CD4-positive, alpha-beta memory T cell (primary cell): ENCODE data around the gene OR2Y1. TPM values are rescaled to one million over a fixed set of nuclear protein-coding genes. Genes with fewer than 3 reads are reported as not detected.
"Not testable (repeated sequence)": the region's sequence is repeated elsewhere in the genome, so short reads cannot be mapped to it uniquely, and the experiment has no call there.

ENCODE experiments used
- CTCF ChIA-PET: fragments of 350-600 bp; sonication (Branson Sonifier 250); formaldehyde crosslinking; loops from one replicate; lab custom pipeline; 2021; ENCODE audit warnings: inconsistent platforms; ENCODE audit not compliant: partially characterized antibody; lab: Charles Lee
- POLR2A ChIA-PET: fragments of 350-600 bp; sonication (Branson Sonifier 250); formaldehyde crosslinking; loops from one replicate; lab custom pipeline; 2021; ENCODE audit not compliant: partially characterized antibody; lab: Charles Lee
- DNase-seq, 5 donors: peaks; one replicate each; pipeline versions ENCODE4 v3.0.0 to v3.0.0-alpha.2; 2020 to 2022; ENCODE audit warnings: mixed read lengths in 1 of 5
- H3K27ac ChIP-seq: one replicate; pipeline ENCODE4 v1.7.0; 2013; ENCODE audit warnings: low read depth, low read length
- H3K27me3 ChIP-seq: 2 replicates; pipeline ENCODE4 v1.7.0; 2013; ENCODE audit warnings: mild to moderate bottlenecking, low read length, moderate library complexity; ENCODE audit not compliant: insufficient read depth
- H3K36me3 ChIP-seq: 2 replicates; pipeline ENCODE4 v1.7.0; 2013; ENCODE audit warnings: mild to moderate bottlenecking, low read length, moderate library complexity; ENCODE audit not compliant: insufficient read depth
- H3K4me1 ChIP-seq: 2 replicates; pipeline ENCODE4 v1.7.0; 2013; ENCODE audit warnings: mild to moderate bottlenecking, low read length, moderate library complexity; ENCODE audit not compliant: insufficient read depth
- H3K4me3 ChIP-seq, 2 donors: one replicate each; pipeline ENCODE4 v1.7.0; 2013; ENCODE audit warnings: low read length in 2 of 2, mild to moderate bottlenecking in 1 of 2
- H3K9me3 ChIP-seq, 2 donors: one replicate each; pipeline ENCODE4 v1.7.0; 2013; ENCODE audit warnings: low read length in 2 of 2, control low read depth in 1 of 2; ENCODE audit not compliant: control insufficient read depth in 1 of 2
- H3K27ac Mint-ChIP-seq, 7 donors: one replicate each; pipeline ENCODE4 v1.8.0; 2020 to 2021; ENCODE audit warnings: mixed read lengths in 7 of 7, mild to moderate bottlenecking in 6 of 7, inconsistent platforms in 3 of 7, moderate library complexity in 3 of 7
- H3K27me3 Mint-ChIP-seq, 2 donors: one replicate each; pipeline ENCODE4 v1.8.0; 2020 to 2021; ENCODE audit warnings: mixed read lengths in 2 of 2
- H3K36me3 Mint-ChIP-seq, 2 donors: one replicate each; pipeline ENCODE4 v1.8.0; 2020 to 2021; ENCODE audit warnings: mixed read lengths in 2 of 2, inconsistent platforms in 1 of 2, mild to moderate bottlenecking in 1 of 2
- H3K4me1 Mint-ChIP-seq, 4 donors: one replicate each; pipeline ENCODE4 v1.8.0; 2020 to 2021; ENCODE audit warnings: mixed read lengths in 4 of 4, mild to moderate bottlenecking in 1 of 4
- H3K4me3 Mint-ChIP-seq, 8 donors: one replicate each; pipeline ENCODE4 v1.8.0; 2020 to 2021; ENCODE audit warnings: mixed read lengths in 8 of 8, mild to moderate bottlenecking in 7 of 8, moderate library complexity in 6 of 8, inconsistent platforms in 3 of 8
- H3K9me3 Mint-ChIP-seq, 8 donors: one replicate each; pipeline ENCODE4 v1.8.0; 2020 to 2021; ENCODE audit warnings: mixed read lengths in 8 of 8, mild to moderate bottlenecking in 5 of 8, inconsistent platforms in 3 of 8, moderate library complexity in 1 of 8
- intact Hi-C: fragments of 100-400 bp; cut with micrococcal nuclease; formaldehyde crosslinking; loops from one replicate; pipeline ENCODE4 v1.15.1; 2023
- polyA plus RNA-seq, 2 donors: library from polyadenylated mRNA; unstranded; fragments of 300-500 nt; fragmentation: Illumina TruSeq; gene quantifications; one replicate each; pipeline ENCODE4 v1.2.3, GENCODE V29; 2021
- total RNA-seq, 2 experiments: library from RNA; stranded (reverse); gene quantifications; one replicate each; pipeline ENCODE4 v1.2.3, GENCODE V29; 2021

OR2Y1 gene
- total and polyA plus RNA-seq, 4 experiments from 2014 or later: not detected

- Histone ChIP-seq H3K4me3 (no peak overlapping the region), H3K27me3 (no peaks in the 10 kb centered on the region), H3K9me3 (no peaks in the 10 kb centered on the region), H3K4me1 (no peaks in the 10 kb centered on the region), H3K36me3 (no peaks in the 10 kb centered on the region), H3K27ac (no peak overlapping the region)
- H3K27ac Mint-ChIP-seq: no peak overlapping the region
- peaks cover 0 to 4% (median 3%) of the 10 kb centered on the region in 4 donors for H3K4me1 Mint-ChIP-seq
- no peak for DNase-seq
- peaks cover 14 to 20% of the 10 kb centered on the region in 2 donors for H3K27me3 Mint-ChIP-seq
- peaks cover 0 to 17% (median 4%) of the 10 kb centered on the region in 8 donors for H3K9me3 Mint-ChIP-seq
- intact Hi-C loops: loop anchor here (1.0 to 10.0 kb wide), 2 partner anchors 48 to 113 kb away; no protein-coding TSS in a partner anchor
- H3K4me3 Mint-ChIP-seq: no peak overlapping the region
- ChIA-PET POLR2A (no interaction called here), CTCF (interaction anchor here (0.6 to 3.0 kb wide), 12 partner anchors 10 to 192 kb away, joined by 3 to 24 read pairs (median 4); partner anchors contain the start of gene FLT4)
- peaks cover 0 to 4% of the 10 kb centered on the region in 2 donors for H3K36me3 Mint-ChIP-seq
Observed at GRCh38 chr5:180717989-180718388, 21.9 kb downstream of the OR2Y1 start.

GRCh38 chr5:180704362-180704761 lies 35.5 kb downstream of the OR2Y1 start:
- H3K4me3 Mint-ChIP-seq: no peak overlapping the region
- no peaks in the 10 kb centered on the region for H3K9me3 ChIP-seq
- CTCF ChIA-PET: no interaction called here
- H3K9me3 Mint-ChIP-seq: peaks cover 0 to 20% (median 12%) of the 10 kb centered on the region in 8 donors
- no peaks in the 10 kb centered on the region for H3K27me3 ChIP-seq
- no peak overlapping the region for H3K27ac ChIP-seq
- H3K4me1 Mint-ChIP-seq: peaks cover 0 to 2% (median 0%) of the 10 kb centered on the region in 4 donors
- no peaks in the 10 kb centered on the region for H3K36me3 ChIP-seq
- H3K4me1 ChIP-seq: no peaks in the 10 kb centered on the region
- H3K27me3 Mint-ChIP-seq: peaks cover 4 to 6% of the 10 kb centered on the region in 2 donors
- peaks cover 0 to 3% of the 10 kb centered on the region in 2 donors for H3K36me3 Mint-ChIP-seq
- no peak overlapping the region for H3K27ac Mint-ChIP-seq
- no peak for DNase-seq
- no peak overlapping the region for H3K4me3 ChIP-seq
- POLR2A ChIA-PET: no interaction called here
- intact Hi-C loops: no loop called here

DNA sequence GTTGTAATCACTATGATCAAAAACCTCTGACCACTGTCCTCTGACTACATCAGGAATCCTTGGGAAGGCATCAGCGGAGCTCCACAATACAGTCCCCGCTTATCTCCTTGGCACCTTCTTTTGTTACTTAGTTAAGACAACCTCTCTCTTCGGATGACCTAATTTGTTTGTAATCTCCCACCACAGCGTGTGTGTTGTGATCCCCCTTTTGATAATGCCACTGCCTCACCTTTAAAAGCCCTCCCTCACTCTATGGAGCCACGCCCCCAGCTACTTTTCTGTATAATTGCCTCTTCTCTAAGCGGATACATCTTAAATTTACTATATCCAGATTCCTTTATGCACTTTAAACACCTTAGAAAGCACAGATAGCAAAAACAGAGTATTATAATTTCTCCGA lies 35.9 kb downstream of the OR2Y1 start:
- H3K27ac Mint-ChIP-seq: no peak overlapping the region
- intact Hi-C loops: no loop called here
- H3K9me3 ChIP-seq: no peaks in the 10 kb centered on the region
- H3K27me3 Mint-ChIP-seq: peaks cover 4 to 6% of the 10 kb centered on the region in 2 donors
- no peak overlapping the region for H3K4me3 ChIP-seq
- H3K4me1 ChIP-seq: no peaks in the 10 kb centered on the region
- H3K4me1 Mint-ChIP-seq: peaks cover 0 to 2% (median 0%) of the 10 kb centered on the region in 4 donors
- peaks cover 0 to 6% of the 10 kb centered on the region in 2 donors for H3K36me3 Mint-ChIP-seq
- POLR2A ChIA-PET: no interaction called here
- CTCF ChIA-PET: no interaction called here
- no peaks in the 10 kb centered on the region for H3K36me3 ChIP-seq
- H3K27me3 ChIP-seq: no peaks in the 10 kb centered on the region
- H3K27ac ChIP-seq: no peak overlapping the region
- no peak for DNase-seq
- no peak overlapping the region for H3K4me3 Mint-ChIP-seq
- peaks cover 3 to 25% (median 12%) of the 10 kb centered on the region in 8 donors for H3K9me3 Mint-ChIP-seq

DNA sequence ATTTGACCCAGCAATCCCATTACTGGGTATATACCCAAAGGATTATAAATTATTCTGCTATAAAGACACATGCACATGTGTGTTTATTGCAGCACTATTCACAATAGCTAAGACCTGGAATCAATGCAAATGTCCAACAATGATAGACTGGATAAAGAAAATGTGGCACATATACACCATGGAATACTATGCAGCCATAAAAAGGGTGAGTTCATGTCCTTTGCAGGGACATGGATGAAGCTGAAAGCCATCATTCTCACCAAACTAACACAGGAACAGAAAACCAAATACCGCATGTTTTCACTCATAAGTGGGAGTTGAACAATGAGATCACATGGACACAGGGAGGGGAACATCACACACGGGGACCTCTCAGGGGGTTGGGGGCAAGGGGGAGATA lies 36.5 kb downstream of the OR2Y1 start:
- POLR2A ChIA-PET, H3K27ac ChIP-seq, intact Hi-C loops, H3K27me3 Mint-ChIP-seq, H3K4me1 ChIP-seq, H3K36me3 Mint-ChIP-seq, H3K27ac Mint-ChIP-seq, H3K27me3 ChIP-seq, H3K9me3 ChIP-seq, H3K4me3 ChIP-seq, H3K36me3 ChIP-seq, CTCF ChIA-PET, H3K4me1 Mint-ChIP-seq, DNase-seq, H3K4me3 Mint-ChIP-seq: not testable (repeated sequence)
- H3K9me3 Mint-ChIP-seq: peaks cover 3 to 25% (median 12%) of the 10 kb centered on the region in 8 donors

- intact Hi-C loops, H3K4me3 ChIP-seq, H3K27me3 ChIP-seq, POLR2A ChIA-PET, CTCF ChIA-PET, H3K27ac ChIP-seq, H3K27ac Mint-ChIP-seq, H3K4me1 ChIP-seq, H3K4me3 Mint-ChIP-seq, H3K36me3 ChIP-seq, H3K9me3 ChIP-seq, H3K4me1 Mint-ChIP-seq, DNase-seq, H3K27me3 Mint-ChIP-seq, H3K36me3 Mint-ChIP-seq: not testable (repeated sequence)
- H3K9me3 Mint-ChIP-seq: peaks cover 3 to 25% (median 15%) of the 10 kb centered on the region in 8 donors
Observed at GRCh38 chr5:180700440-180700839, 39.4 kb downstream of the OR2Y1 start.

GRCh38 chr5:180699042-180699441 lies 40.8 kb downstream of the OR2Y1 start:
- Histone ChIP-seq H3K9me3 (no peaks in the 10 kb centered on the region), H3K4me3 (no peak overlapping the region), H3K27me3 (no peaks in the 10 kb centered on the region), H3K36me3 (no peaks in the 10 kb centered on the region), H3K4me1 (no peaks in the 10 kb centered on the region), H3K27ac (no peak overlapping the region)
- no peak overlapping the region for H3K4me3 Mint-ChIP-seq
- DNase-seq: no peak
- no peak overlapping the region for H3K27ac Mint-ChIP-seq
- H3K36me3 Mint-ChIP-seq: peaks cover 0 to 6% of the 10 kb centered on the region in 2 donors
- POLR2A ChIA-PET: no interaction called here
- peaks cover 3 to 25% (median 16%) of the 10 kb centered on the region in 8 donors for H3K9me3 Mint-ChIP-seq
- CTCF ChIA-PET: no interaction called here
- no peaks in the 10 kb centered on the region for H3K4me1 Mint-ChIP-seq
- intact Hi-C loops: no loop called here
- peaks cover 7 to 8% of the 10 kb centered on the region in 2 donors for H3K27me3 Mint-ChIP-seq

DNA sequence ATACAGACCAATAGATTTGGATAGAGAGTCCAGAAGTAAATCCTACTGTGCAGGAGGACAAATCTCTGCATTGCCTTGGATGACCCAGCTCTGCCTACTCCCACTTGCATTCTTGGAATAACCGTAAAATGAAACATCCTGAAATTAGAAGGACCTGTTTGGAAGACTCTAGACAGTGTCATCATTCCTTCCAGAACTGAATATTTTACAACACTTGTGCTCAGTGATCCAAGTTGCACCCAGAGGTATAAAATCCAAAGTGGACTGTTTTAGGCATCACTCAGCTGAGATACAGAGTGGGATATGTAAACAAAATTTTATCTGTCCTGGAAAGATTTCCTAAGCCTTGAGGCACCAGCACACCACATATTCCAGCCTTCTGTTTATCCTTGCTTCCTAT lies 43.7 kb downstream of the OR2Y1 start:
- Mint-ChIP-seq H3K27ac (no peak overlapping the region), H3K36me3 (peaks cover 0 to 6% of the 10 kb centered on the region in 2 donors), H3K4me1 (peaks cover 4 to 11% (median 8%) of the 10 kb centered on the region in 4 donors), H3K9me3 (peaks cover 3 to 21% (median 11%) of the 10 kb centered on the region in 8 donors), H3K4me3 (no peak overlapping the region), H3K27me3 (peaks cover 9 to 17% of the 10 kb centered on the region in 2 donors)
- H3K27me3 ChIP-seq: no peaks in the 10 kb centered on the region
- CTCF ChIA-PET: no interaction called here
- POLR2A ChIA-PET: no interaction called here
- H3K9me3 ChIP-seq: no peaks in the 10 kb centered on the region
- intact Hi-C loops: no loop called here
- no peak overlapping the region for H3K4me3 ChIP-seq
- no peaks in the 10 kb centered on the region for H3K36me3 ChIP-seq
- DNase-seq: no peak
- H3K4me1 ChIP-seq: peaks cover 3% of the 10 kb centered on the region
- H3K27ac ChIP-seq: no peak overlapping the region
